ENCODE results near the gene CST7.

DNA sequence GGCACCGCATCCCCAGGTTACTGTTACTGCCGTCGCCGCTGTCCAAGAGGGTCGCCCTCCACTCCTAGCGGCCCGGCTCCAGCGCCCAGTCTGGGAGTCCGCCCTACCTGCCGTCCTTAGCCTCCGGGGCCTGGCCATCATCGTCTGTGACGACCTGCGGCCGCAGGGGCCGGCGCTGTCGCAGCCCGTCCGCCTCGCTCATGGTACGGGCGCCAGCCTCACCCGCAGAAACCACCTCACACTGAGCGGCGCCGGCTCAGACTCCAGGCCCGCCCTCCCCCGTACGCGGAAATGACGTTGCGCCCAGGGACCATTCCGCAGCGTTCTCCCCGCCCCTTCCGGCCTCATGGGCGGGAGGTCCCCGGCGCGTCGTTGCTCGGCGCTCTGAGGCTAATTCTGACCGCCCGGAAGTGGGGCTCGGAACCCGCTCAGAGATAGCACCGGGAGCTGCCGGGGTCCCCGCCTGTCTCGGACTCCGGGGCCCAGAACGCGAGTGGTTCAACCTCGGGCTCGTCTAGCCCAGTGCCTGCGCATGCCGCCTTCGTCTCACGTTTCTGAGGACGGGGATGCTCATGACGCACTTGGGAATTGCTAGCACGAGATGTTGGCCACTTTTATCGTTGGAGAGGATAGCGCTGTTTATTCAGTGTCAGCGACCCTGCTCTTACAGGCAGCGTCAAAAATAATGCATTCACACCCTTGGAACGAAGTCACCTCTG is 43.6 kb downstream of the CST7 start, which contains the start of gene APMAP:
- TF ChIP-seq POLR2A (IDR thresholded peaks at IDR 0.05) (peak; percentile 97), POLR2AphosphoS5 (IDR thresholded peaks at IDR 0.05) (peak; percentile 97 to 100 (median 99))
- TF ChIP-seq, protein P1, sequence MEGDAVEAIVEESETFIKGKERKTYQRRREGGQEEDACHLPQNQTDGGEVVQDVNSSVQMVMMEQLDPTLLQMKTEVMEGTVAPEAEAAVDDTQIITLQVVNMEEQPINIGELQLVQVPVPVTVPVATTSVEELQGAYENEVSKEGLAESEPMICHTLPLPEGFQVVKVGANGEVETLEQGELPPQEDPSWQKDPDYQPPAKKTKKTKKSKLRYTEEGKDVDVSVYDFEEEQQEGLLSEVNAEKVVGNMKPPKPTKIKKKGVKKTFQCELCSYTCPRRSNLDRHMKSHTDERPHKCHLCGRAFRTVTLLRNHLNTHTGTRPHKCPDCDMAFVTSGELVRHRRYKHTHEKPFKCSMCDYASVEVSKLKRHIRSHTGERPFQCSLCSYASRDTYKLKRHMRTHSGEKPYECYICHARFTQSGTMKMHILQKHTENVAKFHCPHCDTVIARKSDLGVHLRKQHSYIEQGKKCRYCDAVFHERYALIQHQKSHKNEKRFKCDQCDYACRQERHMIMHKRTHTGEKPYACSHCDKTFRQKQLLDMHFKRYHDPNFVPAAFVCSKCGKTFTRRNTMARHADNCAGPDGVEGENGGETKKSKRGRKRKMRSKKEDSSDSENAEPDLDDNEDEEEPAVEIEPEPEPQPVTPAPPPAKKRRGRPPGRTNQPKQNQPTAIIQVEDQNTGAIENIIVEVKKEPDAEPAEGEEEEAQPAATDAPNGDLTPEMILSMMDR (IDR thresholded peaks at IDR 0.05), result no peak

Data from breast epithelium (tissue), 3 donors.